Small intestine (tissue), 16 donors: ENCODE results near the gene MAP1B. TPM values are rescaled to one million over a fixed set of nuclear protein-coding genes. Genes with fewer than 3 reads are reported as not detected.
A peak's percentile ranks its signal among the peaks of the same experiment; 100 is the strongest.

Experiments
- DNase-seq, 2 donors: peaks; one replicate each; pipeline versions ENCODE4 v3.0.0 to v3.0.0-alpha.2; 2013
- FAIRE-seq: peaks from 2 replicates; lab custom pipeline; 2012; peaks lifted over from hg19 to GRCh38; lab: Jason Lieb, UNC
- H3K27ac ChIP-seq, 3 donors: one replicate each; pipeline ENCODE4 v1.5.1; 2013; ENCODE audit warnings: low read length in 2 of 3, mild to moderate bottlenecking in 2 of 3, control low read depth in 1 of 3, inconsistent platforms in 1 of 3, low read depth in 1 of 3, moderate library complexity in 1 of 3
- H3K27me3 ChIP-seq, 3 donors: one replicate each; pipeline ENCODE4 v1.6.1; 2013; ENCODE audit warnings: low read length in 3 of 3, inconsistent platforms in 1 of 3; ENCODE audit not compliant: control insufficient read depth in 3 of 3, insufficient read depth in 3 of 3
- H3K36me3 ChIP-seq, 3 donors: one replicate each; pipeline ENCODE4 v1.6.1; 2013; ENCODE audit warnings: low read length in 3 of 3, inconsistent platforms in 1 of 3, low read depth in 1 of 3, mild to moderate bottlenecking in 1 of 3, moderate library complexity in 1 of 3; ENCODE audit not compliant: control insufficient read depth in 3 of 3, insufficient read depth in 2 of 3
- H3K4me1 ChIP-seq, 3 donors: one replicate each; pipeline ENCODE4 v1.6.1; 2013; ENCODE audit warnings: low read length in 2 of 3, inconsistent platforms in 1 of 3, low read depth in 1 of 3, mild to moderate bottlenecking in 1 of 3, moderate library complexity in 1 of 3; ENCODE audit not compliant: control insufficient read depth in 3 of 3, insufficient read depth in 2 of 3
- H3K4me3 ChIP-seq, 3 donors: one replicate each; pipeline ENCODE4 v1.5.1; 2013; ENCODE audit warnings: low read length in 3 of 3, control low read depth in 1 of 3, inconsistent platforms in 1 of 3, low read depth in 1 of 3, mild to moderate bottlenecking in 1 of 3, moderate library complexity in 1 of 3
- H3K9me3 ChIP-seq, 2 donors: one replicate each; pipeline ENCODE4 v1.6.1; 2013; ENCODE audit warnings: low read depth in 1 of 2, low read length in 1 of 2; ENCODE audit not compliant: control insufficient read depth in 2 of 2, insufficient read depth in 1 of 2
- WGBS, 3 donors: extraction: QIAGEN DNeasy Blood & Tissue Kit; methylation state at CpG; one replicate each; pipeline ENCODE4 v1.1.7; 2013; 5-methylcytosine and 5-hydroxymethylcytosine counted together
- long read RNA-seq, 10 donors: transcript quantifications; one replicate each; lab custom pipeline, GENCODE V29; 2026
- polyA plus RNA-seq, 4 donors: library from polyadenylated mRNA; stranded (reverse) in 3 of 4; unstranded in 1 of 4; fragments of 200-250 nt in 3 of 4; fragments of 120-200 nt in 1 of 4; gene quantifications; one replicate each; pipeline versions ENCODE4 v1.2.1 to v1.2.3, GENCODE V29; 2013
- donor health status: healthy with polysubstance abuse.
- donor health status: control.
- donor health status: control.
- donor health status: Bipolar disorder and iron deficiency.
- donor health status: healthy.

MAP1B gene
- 1 to 10 TPM in 3 of 4 donors, under 1 TPM in 1; 0.45 to 7.4 (median 2.7) TPM for polyA plus RNA-seq
- long read RNA-seq, donor 1 = 0 reads
- long read RNA-seq, donor 2, partial matches to known transcripts = 0 of 1 reads
- long read RNA-seq, donor 2, other reads (novel, unspliced or antisense) = 0 of 1 reads
- long read RNA-seq, donor 3, partial matches to known transcripts = 7 of 7 reads
- long read RNA-seq, donor 3, other reads (novel, unspliced or antisense) = 0 of 7 reads
- long read RNA-seq, donor 4 = 0 reads
- long read RNA-seq, donor 5 = 0 reads
- long read RNA-seq, donor 6 = 0 reads
- long read RNA-seq, donor 7, partial matches to known transcripts = 42 of 43 reads
- long read RNA-seq, donor 7, other reads (novel, unspliced or antisense) = 0 of 43 reads
- long read RNA-seq, donor 8 = 0 reads
- long read RNA-seq, donor 9 = 0 reads
- long read RNA-seq, donor 10, partial matches to known transcripts = 29 of 30 reads
- long read RNA-seq, donor 10, other reads (novel, unspliced or antisense) = 0 of 30 reads

- Histone ChIP-seq H3K4me3 (peak within 1 kb of the TSS; percentile 37 to 59 (median 45)), H3K27me3 (peaks cover 8 to 37% (median 10%) of the 10 kb centered on the region in 3 donors), H3K4me1 (peaks cover 0 to 3% (median 0%) of the 10 kb centered on the region in 3 donors), H3K36me3 (no peaks in the 10 kb centered on the region), H3K9me3 (no peaks in the 10 kb centered on the region), H3K27ac (peak within 1 kb of the TSS in 2 of 3 donors; percentile 44 to 52)
- FAIRE-seq = no peak
- DNase-seq = peak in 1 of 2 donors; percentile 39
- WGBS, 3 donors = 1 to 3% (median 2%) methylated on average over 53 to 82 of the region's 82 CpGs
These were observed at the start of gene MAP1B for GRCh38 chr5:72107131-72107900. Gene MAP1B, plus strand, starts transcription at chr5:72107475. Its CDS starts 57 bp downstream, at chr5:72107532.

- H3K4me3 ChIP-seq = no peak overlapping the region
- DNase-seq (no peak), FAIRE-seq (no peak)
- H3K9me3 ChIP-seq = no peaks in the 10 kb centered on the region
- no peaks in the 10 kb centered on the region for H3K4me1 ChIP-seq
- no peak overlapping the region for H3K27ac ChIP-seq
- 60 to 84% (median 71%) methylated on average over 2 of the region's 2 CpGs for WGBS, 3 donors
- no peaks in the 10 kb centered on the region for H3K36me3 ChIP-seq
- H3K27me3 ChIP-seq = no peaks in the 10 kb centered on the region
These were observed 49.5 kb upstream of the MAP1B start for GRCh38 chr5:72057816-72058215.

GRCh38 chr5:72063219-72063819 is 44.0 kb upstream of the MAP1B start:
- no peaks in the 10 kb centered on the region for H3K9me3 ChIP-seq
- 30 to 52% (median 37%) methylated on average over 7 of the region's 7 CpGs for WGBS, 3 donors
- peak in 1 of 2 donors; percentile 27 for DNase-seq

GRCh38 chr5:72064801-72065570 is 42.3 kb upstream of the MAP1B start:
- Histone ChIP-seq H3K4me1 (no peaks in the 10 kb centered on the region), H3K36me3 (no peaks in the 10 kb centered on the region), H3K9me3 (no peaks in the 10 kb centered on the region), H3K4me3 (no peak overlapping the region), H3K27ac (no peak overlapping the region), H3K27me3 (peaks cover 0 to 3% (median 1%) of the 10 kb centered on the region in 3 donors)
- 69 to 72% (median 70%) methylated on average over 3 of the region's 3 CpGs for WGBS, 3 donors
- no peak for FAIRE-seq
- DNase-seq = no peak

More at GRCh38 chr5:72063219-72063819, 44.0 kb upstream of the MAP1B start:
- no peaks in the 10 kb centered on the region for H3K36me3 ChIP-seq
- no peak overlapping the region for H3K27ac ChIP-seq
- no peak overlapping the region for H3K4me3 ChIP-seq
- H3K27me3 ChIP-seq = peaks cover 0 to 3% (median 1%) of the 10 kb centered on the region in 3 donors
- no peak for FAIRE-seq
- H3K4me1 ChIP-seq = no peaks in the 10 kb centered on the region

- DNase-seq (peak; percentile 6 to 12), FAIRE-seq (no peak)
- Histone ChIP-seq H3K4me1 (no peaks in the 10 kb centered on the region), H3K27ac (no peak overlapping the region), H3K27me3 (peaks cover 0 to 3% (median 1%) of the 10 kb centered on the region in 3 donors), H3K4me3 (no peak overlapping the region), H3K9me3 (no peaks in the 10 kb centered on the region), H3K36me3 (no peaks in the 10 kb centered on the region)
- WGBS, 3 donors = 4 to 25% (median 17%) methylated on average over 4 of the region's 4 CpGs
These were observed 41.5 kb upstream of the MAP1B start for GRCh38 chr5:72065751-72066255.

- FAIRE-seq (no peak), DNase-seq (no peak)
- H3K36me3 ChIP-seq = no peaks in the 10 kb centered on the region
- peaks cover 0 to 3% (median 1%) of the 10 kb centered on the region in 3 donors for H3K27me3 ChIP-seq
- H3K4me1 ChIP-seq = no peaks in the 10 kb centered on the region
- H3K9me3 ChIP-seq = no peaks in the 10 kb centered on the region
- H3K27ac ChIP-seq = no peak overlapping the region
- no peak overlapping the region for H3K4me3 ChIP-seq
- 31 to 47% (median 33%) methylated on average over 3 of the region's 3 CpGs for WGBS, 3 donors
These were observed 40.6 kb upstream of the MAP1B start for GRCh38 chr5:72066705-72067107.

- FAIRE-seq = no peak
- Histone ChIP-seq H3K4me3 (no peak overlapping the region), H3K4me1 (no peaks in the 10 kb centered on the region), H3K9me3 (no peaks in the 10 kb centered on the region), H3K36me3 (no peaks in the 10 kb centered on the region), H3K27ac (no peak overlapping the region), H3K27me3 (peaks cover 0 to 3% (median 1%) of the 10 kb centered on the region in 3 donors)
- 79 to 81% (median 80%) methylated on average over 5 of the region's 5 CpGs for WGBS, 3 donors
- no peak for DNase-seq
These were observed 39.4 kb upstream of the MAP1B start for GRCh38 chr5:72067682-72068470.
